ENCODE data around the gene CLOCK.

Gene CLOCK

DNA sequence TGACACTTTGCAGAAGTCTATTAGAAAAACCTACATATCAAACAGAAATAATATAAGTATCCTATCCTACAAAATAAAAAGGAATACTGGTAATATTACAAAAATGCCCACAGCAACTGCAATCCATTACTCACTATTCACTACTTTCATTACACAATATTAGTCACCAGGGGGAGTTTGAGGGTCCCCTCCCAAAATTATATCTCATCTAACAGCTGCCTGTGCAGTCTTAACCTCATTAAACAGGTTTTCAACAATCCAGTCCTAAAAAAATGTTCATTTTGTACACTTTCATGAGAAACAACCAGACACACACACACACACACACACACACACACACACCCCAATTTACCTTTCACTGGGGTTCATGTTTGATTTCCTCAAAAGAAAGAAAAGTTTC lies 2.9 kb downstream of the CLOCK start:
- DNase-seq (ENCODE audit: low read depth) = no peak

DNA sequence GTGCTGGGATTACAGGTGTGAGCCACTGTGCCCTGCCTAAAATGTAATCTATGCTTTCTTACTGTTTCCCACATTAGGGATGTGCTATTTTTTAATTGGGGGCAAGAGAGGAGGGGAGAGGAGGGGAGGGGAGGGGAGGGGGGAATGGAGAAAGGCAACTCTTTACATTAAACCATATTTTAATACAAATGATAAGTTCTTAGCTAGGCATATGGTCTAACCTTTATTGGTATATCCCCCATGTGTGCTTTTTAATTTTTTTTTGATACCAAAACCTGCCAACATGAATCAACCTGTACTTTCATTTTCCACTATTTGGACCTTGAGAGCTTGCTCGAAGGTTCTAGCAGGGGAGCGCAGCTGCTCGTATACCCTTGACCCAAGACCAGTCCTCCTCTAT lies 6.4 kb downstream of the CLOCK start:
- DNase-seq (ENCODE audit: low read depth) = no peak

DNA sequence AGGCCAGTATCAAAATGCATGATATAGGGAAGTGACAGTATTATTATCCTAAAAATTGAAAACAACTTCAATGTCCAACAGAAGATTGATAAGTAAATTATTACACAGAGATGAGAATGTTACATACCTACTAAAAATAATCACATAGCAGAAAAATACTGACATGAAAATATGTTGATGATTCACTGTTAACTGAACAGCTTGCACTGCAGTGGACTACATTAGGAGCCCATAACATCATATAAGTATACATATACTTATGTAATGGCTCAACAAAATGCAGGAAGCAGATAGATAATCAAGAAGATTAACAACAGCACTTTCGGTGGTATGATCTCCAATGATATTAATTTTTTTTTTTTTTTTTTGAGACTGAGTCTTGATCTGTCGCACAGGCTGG lies 7.1 kb downstream of the CLOCK start:
- no peak for DNase-seq (ENCODE audit: low read depth)

DNA sequence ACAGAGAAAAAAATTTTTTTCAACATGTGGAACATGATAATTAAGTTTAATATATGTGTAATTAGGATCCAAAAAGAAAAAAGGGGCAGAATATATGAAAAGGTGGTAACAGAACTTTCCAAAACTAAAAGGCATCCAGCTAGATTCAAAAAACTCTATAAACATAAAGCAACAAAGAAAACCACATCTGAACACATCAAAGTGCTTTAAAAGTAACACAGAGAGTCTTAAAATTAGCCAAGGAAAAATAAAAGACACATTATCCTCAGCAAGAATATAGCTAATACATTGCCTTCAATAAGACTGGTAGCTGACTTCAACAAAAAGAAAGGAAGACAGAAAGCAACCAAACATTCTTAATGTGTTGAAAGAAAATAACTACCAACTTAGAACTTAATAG lies 8.2 kb downstream of the CLOCK start:
- no peak for DNase-seq (ENCODE audit: low read depth)

DNA sequence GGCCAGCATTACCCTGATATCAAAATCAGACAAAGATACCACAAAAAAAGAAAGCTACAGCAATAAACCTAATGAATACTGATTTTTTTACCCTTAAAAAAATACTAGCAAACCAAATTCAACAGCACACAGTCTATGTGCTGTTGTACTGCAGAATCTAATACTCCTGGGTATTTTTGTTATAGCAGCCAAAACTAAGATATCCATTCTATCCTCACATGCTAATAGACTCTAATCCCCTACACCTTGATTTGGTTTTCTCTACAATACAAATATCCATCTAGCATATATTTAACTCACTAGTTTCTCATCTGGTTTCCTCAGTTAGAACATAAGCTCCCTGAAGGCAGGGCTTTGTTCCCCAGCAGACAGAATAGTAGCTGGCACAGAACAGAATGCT lies 12.4 kb downstream of the CLOCK start:
- no peak for DNase-seq (ENCODE audit: low read depth)

DNA sequence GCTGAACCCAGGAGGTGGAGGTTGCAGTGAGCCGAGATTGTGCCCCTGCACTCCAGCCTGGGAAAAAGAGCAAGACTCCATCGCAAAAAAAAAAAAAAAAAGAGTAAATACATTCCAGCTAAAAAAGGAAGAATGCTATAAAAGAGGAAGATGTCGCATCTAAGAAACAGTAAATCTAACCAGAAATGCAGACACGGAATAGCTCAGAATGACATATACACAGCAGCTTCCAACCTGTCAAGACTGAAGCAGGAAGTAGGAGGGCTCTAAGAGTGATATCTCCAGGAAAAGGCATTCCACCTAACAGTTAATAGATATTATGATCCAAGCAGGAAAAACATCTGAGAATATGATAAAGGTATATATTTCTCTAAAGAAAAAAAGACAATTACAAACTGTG lies 16.0 kb downstream of the CLOCK start:
- no peak for DNase-seq (ENCODE audit: low read depth)

DNA sequence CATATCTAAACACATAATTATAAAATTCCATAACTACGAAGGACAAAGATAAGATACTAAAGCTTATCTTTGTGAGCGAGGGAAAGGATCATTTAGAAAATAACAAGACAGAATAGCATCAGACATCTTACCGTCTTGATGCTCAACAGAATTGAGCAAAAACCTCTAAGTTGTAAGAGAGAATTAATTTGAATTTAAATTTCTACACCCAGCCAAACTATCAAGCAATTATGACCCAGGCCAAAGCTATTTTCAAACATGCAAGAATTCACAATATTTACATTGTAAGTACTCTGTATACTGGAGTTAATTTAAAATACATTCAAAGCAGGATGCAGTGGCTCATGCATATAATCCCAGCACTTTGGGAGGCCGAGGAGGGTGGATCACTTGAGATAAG lies 16.5 kb downstream of the CLOCK start:
- DNase-seq (ENCODE audit: low read depth) = no peak

DNA sequence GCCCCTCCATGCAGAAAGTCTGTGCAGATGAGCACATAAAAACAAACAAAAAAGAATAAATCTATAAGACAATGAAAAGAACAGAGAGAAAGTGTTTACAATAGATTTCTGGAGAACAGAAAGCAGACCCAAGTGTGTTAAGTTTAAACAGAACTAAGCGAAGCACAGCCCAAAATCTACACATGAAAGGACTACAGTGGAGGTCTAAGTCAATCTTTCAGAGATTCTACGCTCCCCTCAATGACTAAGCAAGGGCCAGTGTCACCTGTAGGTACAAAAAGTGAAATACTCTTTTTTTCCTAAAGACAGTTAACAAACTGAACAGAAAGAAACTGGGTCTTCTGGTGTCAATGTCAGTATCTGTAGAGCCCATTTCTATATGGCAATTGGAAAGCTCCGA lies 18.2 kb downstream of the CLOCK start:
- DNase-seq (ENCODE audit: low read depth) = no peak

DNA sequence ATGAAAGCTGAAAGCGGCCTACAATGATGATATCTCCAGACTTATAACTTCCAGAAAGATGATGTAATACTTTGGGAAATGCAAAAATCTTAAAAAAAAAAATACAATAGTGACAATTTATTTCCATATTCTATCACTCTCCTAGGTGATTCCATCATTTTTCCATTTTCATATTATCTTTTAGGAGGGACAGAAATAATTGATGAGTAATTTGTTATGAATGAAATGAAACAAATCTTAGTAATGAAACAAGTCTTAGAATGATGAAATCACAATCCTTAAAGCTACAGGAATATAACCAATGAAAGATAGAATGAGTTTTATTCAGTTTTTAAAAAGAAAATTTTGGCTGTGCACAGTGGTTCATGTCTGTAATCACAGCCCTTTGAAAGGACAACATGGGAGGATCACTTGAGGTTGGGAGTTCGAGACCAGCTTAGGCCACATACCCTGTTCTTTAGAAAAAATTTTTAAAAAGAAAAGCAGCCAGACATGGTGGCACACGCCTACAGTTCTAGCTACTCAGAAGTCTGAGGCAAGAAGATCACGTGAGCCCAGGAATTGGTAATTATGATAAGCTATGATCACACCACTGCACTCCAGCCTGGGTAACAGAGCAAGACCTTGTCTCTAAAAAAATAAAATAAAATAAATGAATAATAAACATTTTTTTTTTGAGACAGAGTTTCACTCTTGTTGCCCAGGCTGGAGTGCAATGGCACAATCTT lies 21.7 kb downstream of the CLOCK start:
- DNase-seq (ENCODE audit: low read depth) = no peak

DNA sequence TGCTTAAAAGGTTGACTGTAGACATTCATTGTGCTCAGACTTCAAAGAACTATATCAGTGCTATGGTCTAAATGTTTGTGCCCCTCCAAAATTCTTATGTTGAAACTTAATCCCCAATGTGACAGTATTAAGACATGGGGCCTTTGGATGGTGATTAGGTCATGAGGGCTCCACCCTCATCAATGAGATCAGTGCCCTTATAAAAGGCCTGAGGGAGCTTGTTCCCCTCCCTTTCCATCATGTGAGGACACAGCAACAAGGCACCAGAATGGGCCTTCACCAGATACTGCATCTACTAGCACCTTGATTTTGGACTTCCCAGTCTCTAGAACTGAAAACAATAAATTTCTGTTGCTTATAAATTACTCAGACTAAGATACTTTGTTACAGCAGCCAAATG lies 28.3 kb downstream of the CLOCK start:
- DNase-seq (ENCODE audit: low read depth) = no peak

DNA sequence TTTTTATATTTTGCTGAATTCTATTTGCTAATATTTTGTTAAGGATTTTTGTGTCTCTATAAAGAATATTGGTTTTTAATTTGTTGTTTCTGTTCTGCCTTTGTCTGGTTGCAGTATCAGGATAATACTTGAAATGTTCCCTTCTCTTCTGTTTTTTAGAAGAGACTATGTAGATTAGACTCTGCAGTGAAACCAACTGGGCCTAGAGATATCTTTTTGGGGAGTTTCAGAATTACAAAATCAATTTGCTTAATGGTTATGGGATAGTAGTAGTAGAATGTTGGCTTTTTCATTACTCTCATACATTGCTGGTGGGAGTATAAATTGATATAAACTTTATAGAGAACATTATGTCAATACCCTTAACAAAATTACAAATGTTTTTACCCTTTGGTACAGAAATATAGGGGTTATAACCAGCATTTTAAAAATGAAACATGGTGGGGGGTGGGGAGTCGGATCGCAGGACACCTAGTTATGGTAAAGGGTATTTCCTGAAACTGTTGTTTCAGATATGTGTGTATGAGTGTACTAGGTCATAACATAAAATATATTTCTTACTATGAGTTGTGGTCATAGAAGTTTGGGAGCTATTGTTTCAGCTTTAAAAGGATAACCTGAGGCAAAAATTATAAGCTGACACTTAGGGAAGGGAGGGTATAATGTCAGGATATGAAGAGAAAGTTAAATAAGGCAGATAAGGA lies 29.0 kb downstream of the CLOCK start:
- DNase-seq (ENCODE audit: low read depth) = no peak

DNA sequence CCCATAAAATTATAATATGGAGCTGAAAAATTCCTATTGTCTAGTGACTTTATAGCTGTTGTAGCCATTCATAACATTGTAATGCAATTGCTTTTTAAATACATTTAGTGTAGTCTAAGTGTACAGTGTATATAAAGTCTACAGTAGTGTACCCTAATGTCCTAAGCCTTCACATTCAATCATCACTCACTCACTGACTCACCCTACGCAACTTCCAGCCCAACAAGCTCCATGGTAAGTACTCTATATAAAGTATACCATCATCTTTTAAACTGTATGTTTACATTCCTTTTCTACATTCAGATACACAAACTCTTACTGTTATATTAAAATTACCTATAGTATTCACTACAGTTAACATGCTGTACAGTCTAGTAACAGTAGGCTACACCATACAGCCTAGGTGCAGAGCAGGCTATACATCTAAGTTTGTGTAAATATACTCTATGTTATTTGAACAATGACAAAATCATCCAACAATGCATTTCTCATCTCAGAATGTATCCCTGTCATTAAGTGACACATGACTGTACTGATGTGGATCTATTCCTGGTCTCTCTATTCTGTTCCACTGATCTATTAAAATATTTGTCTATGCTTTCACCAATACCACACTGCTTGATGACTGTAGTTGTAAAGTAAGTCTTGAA lies 33.7 kb downstream of the CLOCK start:
- DNase-seq (ENCODE audit: low read depth) = no peak

DNA sequence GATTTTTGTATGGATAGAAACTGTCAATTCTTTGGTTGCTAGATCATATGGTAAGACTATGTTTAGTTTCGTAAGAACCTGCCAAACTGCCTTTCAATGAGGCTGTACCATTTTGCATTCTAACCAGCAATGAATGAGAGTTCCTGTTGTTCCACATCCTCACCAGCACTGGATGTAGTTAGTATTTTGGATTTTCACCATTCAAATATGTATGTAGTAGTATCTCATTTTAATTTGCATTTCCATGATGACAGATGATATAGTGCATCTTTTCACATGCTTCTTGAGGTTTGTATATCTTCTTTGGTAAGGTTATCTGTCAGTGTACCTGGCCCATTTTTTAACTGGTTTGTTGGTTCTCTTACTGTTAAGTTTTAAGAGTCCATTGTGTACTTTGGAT lies 34.6 kb downstream of the CLOCK start:
- no peak for DNase-seq (ENCODE audit: low read depth)

DNA sequence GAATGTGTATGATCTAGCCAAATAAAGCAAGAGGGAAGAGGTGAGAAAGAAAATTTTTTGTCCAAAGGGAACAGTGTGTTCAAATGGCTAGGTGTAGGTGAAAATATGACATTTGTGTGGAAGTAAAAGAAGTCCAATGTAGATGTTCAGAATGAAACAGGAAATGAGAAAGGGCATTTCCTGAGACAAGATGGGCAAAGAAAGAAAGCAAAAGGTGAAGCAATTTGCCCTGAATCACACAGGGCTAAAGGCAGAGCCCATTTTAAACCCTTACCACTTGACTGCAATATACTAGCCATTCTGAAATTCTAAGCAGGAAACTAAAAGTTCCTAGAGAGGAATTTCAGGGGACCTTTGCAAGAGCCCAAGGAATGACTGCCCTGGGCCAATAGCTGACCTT lies 36.0 kb downstream of the CLOCK start:
- DNase-seq (ENCODE audit: low read depth) = no peak

DNA sequence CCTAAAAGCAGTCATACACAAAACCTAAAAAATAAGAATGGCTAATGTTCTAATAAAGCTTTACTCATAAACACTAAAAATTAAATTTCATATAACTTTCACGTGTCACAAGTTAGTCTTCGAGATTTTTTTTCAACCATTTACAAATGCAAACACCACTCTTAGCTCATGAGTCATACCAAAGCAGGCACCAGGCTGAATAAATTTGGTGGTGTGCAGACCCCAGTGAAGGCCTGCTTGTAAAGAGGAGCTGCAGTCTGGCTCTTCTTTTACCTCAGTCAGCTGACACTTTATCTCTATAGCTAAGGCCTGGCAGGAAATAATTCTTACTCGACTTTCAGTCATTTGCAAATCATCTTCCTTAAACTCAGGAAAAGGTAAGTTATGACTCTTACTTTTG lies 37.4 kb downstream of the CLOCK start:
- no peak for DNase-seq (ENCODE audit: low read depth)

DNA sequence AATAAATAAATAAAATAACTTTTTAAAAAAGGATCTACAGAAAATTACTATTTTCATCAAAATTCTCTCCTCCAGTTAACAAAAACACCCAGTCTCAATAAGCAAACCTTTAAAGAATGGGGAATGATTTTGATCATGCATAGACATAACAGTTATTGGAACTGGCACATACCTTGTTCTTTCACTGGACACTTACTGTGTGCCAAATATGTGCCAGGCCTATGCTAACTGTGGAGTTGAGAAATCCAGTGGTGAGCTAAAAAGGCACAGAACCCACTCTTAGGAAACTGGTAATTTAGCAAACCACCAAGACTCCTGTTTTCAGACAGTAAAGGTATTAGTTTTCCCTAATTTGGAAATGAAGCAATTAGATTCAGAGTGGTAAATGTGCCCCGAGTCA lies 39.1 kb downstream of the CLOCK start:
- DNase-seq (ENCODE audit: low read depth) = no peak

DNA sequence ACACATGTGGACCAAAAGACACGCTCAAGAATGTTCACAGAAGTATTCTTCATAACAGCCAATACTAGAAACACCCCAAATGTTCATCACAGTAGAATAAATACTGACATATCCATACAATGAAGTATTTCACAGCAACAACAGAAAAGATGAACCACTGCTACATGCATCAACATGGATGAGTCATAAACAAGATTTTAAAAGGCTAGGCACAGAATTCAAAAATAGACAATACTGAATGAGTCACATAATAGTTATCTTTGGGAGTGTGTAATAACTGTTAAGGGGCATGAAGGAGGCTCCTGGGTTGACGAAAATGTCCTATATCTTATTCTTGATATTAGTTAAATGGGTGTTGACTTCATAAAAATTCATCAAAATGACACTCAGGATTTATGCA lies 43.5 kb downstream of the CLOCK start:
- no peak for DNase-seq (ENCODE audit: low read depth)

DNA sequence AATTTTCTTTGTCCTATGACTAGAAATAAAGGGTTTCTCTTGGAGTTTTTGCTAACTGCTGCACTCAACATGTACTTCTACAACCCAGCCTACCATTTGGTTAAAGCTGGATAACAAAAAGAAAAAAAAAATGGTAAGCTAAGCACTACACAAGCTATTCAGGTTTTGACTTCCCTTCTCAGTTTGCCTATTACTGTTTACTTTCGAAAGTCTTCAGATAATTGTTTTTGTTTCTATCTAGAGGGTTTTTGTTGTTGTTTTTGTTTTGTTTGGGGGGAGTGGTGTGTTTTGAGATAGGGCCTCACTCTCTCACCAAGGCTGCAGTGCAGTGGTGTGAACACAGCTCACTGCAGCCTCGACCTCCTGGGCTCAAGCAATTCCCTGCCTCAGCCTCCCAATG lies 46.6 kb downstream of the CLOCK start:
- no peak for DNase-seq (ENCODE audit: low read depth)

DNA sequence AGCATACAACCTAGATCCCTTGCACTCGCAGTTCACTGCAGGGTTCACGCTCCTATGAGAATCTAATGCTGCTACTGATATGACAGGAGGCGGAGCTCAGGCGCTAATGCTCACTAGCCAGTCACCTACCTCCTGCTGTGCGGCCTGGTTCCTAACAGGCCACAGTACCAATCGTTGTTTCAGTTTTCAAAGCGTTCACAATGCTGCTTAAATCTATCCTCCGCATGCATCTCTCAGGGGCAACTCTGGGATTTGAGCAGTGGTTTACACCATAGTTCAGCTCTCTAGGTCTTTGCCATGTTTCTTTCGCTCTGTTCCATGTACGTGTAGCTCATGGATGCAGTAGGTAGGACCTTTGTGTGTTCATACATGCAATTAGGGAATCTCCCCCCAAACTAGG lies 47.2 kb downstream of the CLOCK start:
- no peak for DNase-seq (ENCODE audit: low read depth)

DNA sequence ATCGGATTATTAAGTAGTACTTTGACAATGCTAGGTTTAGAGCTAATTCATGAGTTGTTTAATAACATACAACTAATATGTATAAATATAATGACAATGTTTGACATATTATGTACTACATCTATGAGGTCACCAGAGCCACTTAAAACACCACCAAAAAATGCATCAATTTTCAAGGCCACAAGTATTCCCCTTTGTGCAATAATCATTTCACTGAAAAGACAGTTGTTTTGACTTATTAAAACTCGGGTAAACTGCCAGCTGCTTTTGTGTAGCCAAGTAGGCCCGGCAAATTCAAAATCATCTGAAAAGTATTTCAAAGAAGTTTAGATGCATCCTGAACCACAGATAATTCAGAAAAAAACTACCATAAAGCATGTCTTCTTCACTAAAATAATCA lies 48.7 kb downstream of the CLOCK start:
- DNase-seq (ENCODE audit: low read depth) = no peak

DNA sequence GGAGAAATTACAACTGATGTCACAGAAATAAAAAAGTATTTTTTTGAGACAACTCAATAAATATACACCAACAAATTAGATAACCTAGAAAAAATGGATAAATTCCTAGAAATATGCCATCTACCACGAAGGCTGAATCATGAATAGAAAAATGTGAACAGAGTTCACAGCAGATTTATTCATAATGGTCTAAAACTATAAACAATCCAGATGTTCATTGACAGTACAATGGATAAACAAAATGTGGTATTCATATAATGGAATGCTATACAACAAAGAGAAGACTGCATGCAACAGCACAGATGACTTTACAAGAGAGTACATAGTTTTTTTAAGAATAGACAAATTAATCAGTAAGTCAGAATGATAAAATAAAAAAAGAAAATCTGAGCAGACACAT lies 55.2 kb downstream of the CLOCK start:
- no peak for DNase-seq (ENCODE audit: low read depth)

DNA sequence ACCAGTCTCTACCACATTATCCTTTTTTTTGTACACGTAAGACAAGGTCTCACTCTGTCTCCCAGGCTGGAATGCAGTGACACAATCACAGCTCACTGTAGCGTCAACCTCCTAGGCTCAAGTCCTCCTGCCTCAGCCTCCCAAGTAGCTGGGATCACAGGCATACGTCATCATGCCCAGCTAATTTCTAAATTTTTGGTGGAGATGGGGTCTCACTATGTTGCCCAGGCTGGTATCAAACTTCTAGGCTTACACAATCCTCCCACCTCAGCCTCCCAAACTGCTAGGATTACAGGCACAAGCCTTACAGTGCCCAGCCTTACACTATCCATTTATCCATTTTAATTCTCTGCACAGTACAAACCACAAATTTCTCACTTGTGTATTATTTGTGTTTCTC lies 58.0 kb downstream of the CLOCK start:
- DNase-seq (ENCODE audit: low read depth) = no peak

DNA sequence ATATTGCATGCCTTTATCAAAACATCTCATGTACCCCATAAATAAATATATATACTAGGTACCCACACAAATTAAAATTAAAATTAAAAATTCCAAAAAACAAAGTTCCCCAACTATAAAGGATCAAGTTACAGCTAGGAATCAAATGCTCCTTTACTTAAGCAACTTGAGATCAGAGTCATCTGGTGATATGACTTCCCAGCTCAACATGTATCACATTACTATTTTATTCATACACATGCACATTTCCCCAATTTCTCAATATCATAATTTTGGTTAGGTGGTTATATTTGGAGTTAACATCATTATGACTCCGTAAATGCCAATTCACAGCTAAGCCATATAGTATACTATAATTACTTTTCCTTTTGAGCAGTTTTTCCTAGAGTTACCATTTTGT lies 60.9 kb downstream of the CLOCK start:
- no peak for DNase-seq (ENCODE audit: low read depth)

DNA sequence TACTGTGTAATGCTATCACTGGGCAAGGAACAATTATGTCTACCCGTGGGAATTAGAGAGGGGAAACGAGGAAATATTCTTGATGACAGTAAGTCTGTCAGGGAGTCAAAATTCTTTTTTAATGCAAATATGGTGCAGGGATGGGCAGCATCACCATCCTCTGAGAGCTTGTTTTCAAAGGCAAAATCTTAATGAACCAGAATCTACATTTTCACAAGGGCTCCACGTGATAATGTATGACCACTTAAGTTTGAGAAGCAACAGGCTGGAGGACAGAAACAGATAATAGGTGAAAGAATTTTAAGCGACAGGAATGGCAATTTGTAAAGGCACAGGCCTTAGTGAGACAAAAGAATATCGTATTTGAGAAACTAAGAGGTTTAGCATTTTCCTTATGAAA lies 63.4 kb downstream of the CLOCK start:
- DNase-seq (ENCODE audit: low read depth) = no peak

All from activated T-helper 1 cell treated with Interleukin-2 at 50 U/mL for 16 hours (primary cell).